T1000 (cell line): ENCODE results near the gene ZFYVE1.

Source experiments
- DNase-seq: peaks from one replicate; lab custom pipeline; 2025; ENCODE audit warnings: mixed read lengths; lab: John Stamatoyannopoulos, UW

Gene ZFYVE1

DNA sequence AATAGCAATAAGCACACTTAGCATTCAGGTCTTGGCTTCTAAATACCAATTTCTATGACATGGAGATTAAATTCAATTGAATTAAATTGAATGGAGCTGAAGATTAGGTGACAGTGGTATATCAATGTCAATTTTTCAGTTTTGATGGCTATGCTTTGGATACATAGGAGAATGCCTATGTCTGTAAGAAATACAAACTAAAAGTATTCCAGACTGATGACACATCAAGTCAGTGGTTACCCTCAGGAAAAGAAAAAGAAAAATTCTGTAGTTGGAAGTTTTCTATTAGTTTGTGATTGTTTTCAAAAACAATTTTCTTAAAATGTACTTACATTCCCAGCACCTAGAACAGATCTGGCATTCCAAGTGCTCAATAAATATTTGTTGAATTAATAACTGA, 105.5 kb downstream of the ZFYVE1 start:
- DNase-seq, result no peak

DNA sequence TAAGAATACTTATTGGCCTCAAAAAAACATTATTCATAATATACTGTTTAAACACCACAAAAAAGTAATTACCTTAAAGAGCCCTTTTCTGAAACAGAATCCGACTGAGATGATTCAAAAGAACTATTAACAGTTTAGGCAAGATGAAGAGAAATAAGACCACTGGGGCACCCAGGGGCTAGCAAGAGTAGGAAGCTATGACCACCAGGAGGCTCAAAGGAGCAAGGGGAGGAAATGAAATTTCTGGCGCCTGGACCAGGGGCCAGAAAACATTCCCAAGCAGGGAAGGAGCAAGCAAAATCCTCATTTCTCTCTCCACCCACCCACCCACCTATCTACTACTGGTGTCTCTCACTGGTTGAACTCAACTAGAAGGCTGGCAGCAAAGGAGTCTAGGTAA, 106.9 kb downstream of the ZFYVE1 start:
- DNase-seq, result no peak
